IMR-90 (cell line): ENCODE measurements around the gene SLC6A17.

Experiments used
- BHLHE40 ChIP-seq: fragments of 150-350 bp; IDR thresholded peaks from 2 replicates; pipeline ENCODE4 v1.6.1; 2016; ENCODE audit warnings: mild to moderate bottlenecking, low read depth, low read length
- CEBPB ChIP-seq: IDR thresholded peaks from 2 replicates; pipeline ENCODE4 v1.6.1; 2012; ENCODE audit warnings: low read depth, low read length, improper control_type of control experiment
- CHD1 ChIP-seq: IDR thresholded peaks from 2 replicates; pipeline ENCODE4 v1.6.1; 2012; ENCODE audit warnings: low read depth, low read length, improper control_type of control experiment
- CTCF ChIP-seq: conservative IDR thresholded peaks from 2 replicates; pipeline ENCODE4 v1.5.1; 2012; ENCODE audit warnings: mild to moderate bottlenecking, low read depth, low read length, improper control_type of control experiment
- MAZ ChIP-seq: IDR thresholded peaks from 2 replicates; pipeline ENCODE4 v1.6.1; 2012; ENCODE audit warnings: low read depth, mild to moderate bottlenecking, low read length, improper control_type of control experiment, moderate library complexity, borderline replicate concordance
- MXI1 ChIP-seq: IDR thresholded peaks from 2 replicates; pipeline ENCODE4 v1.6.1; 2012; ENCODE audit warnings: low read depth, mild to moderate bottlenecking, low read length, moderate library complexity, borderline replicate concordance
- POLR2A ChIP-seq: IDR thresholded peaks from 2 replicates; pipeline ENCODE4 v1.6.1; 2012; ENCODE audit warnings: mild to moderate bottlenecking, low read depth, low read length
- RAD21 ChIP-seq: IDR thresholded peaks from 2 replicates; pipeline ENCODE4 v1.6.1; 2012; ENCODE audit warnings: low read length, improper control_type of control experiment
- RFX5 ChIP-seq: IDR thresholded peaks from 2 replicates; pipeline ENCODE4 v1.8.0; 2012; ENCODE audit warnings: low read depth, mild to moderate bottlenecking, low read length, moderate library complexity
- USF2 ChIP-seq: fragments of 150-350 bp; IDR thresholded peaks from 2 replicates; pipeline ENCODE4 v1.6.1; 2017; ENCODE audit warnings: mild to moderate bottlenecking, antibody characterized with exemption, low read length, low read depth

GRCh38 chr1:110151175-110151669 is 928 bp downstream of the SLC6A17 start:
- TF ChIP-seq CTCF (no peak), POLR2A (no peak), RFX5 (no peak), BHLHE40 (no peak), MXI1 (no peak), CEBPB (no peak), CHD1 (no peak), MAZ (no peak), RAD21 (no peak), USF2 (no peak)
